Adrenal gland (tissue), 19 donors: ENCODE results near the gene TDRD10. TPM values are rescaled to one million over a fixed set of nuclear protein-coding genes. Genes with fewer than 3 reads are reported as not detected.

Experiments
- DNase-seq, 7 donors: peaks; one replicate each; pipeline ENCODE4 v3.0.0-alpha.2; 2019 to 2020
- H3K27ac ChIP-seq, 5 donors: fragments of 200-600 bp; sonication (generic) in 4 of 5; 1 replicate in 3 of 5; 2 replicates in 2 of 5; pipeline versions ENCODE4 v1.5.1 to v1.8.0; 2016 to 2020; ENCODE audit warnings: mild to moderate bottlenecking in 1 of 5
- H3K27me3 ChIP-seq: fragments of 200-600 bp; 2 replicates; pipeline ENCODE4 v1.8.0; 2021
- H3K36me3 ChIP-seq, 2 donors: fragments of 200-600 bp; replicated peaks in 1 of 2; 1 replicate in 1 of 2; 2 replicates in 1 of 2; pipeline versions ENCODE4 v1.5.1 to v1.8.0; 2018 to 2022
- H3K4me1 ChIP-seq, 2 donors: fragments of 200-600 bp; replicated peaks in 1 of 2; 1 replicate in 1 of 2; 2 replicates in 1 of 2; pipeline versions ENCODE4 v1.5.1 to v1.8.0; 2018 to 2021
- H3K4me3 ChIP-seq, 4 donors: fragments of 200-600 bp; sonication (generic) in 3 of 4; one replicate each; pipeline ENCODE4 v1.5.1; 2016 to 2018
- H3K9me3 ChIP-seq, 3 donors: fragments of 200-600 bp; sonication (generic) in 1 of 3; replicated peaks in 1 of 3; 1 replicate in 2 of 3; 2 replicates in 1 of 3; pipeline versions ENCODE4 v1.5.1 to v1.8.0; 2016 to 2021
- CTCF ChIP-seq, 6 experiments: fragments of 450-650 bp in 4 of 6; fragments of 200-600 bp in 2 of 6; sonication (generic) in 1 of 6; IDR thresholded peaks; 1 replicate in 5 of 6; 2 replicates in 1 of 6; pipeline versions ENCODE4 v1.5.1 to v1.8.0; 2016 to 2021; ENCODE audit warnings: antibody characterized with exemption in 6 of 6, mild to moderate bottlenecking in 2 of 6, moderate library complexity in 1 of 6
- POLR2A ChIP-seq, 2 donors: fragments of 450-650 bp; IDR thresholded peaks; one replicate each; pipeline ENCODE4 v1.6.1; 2017; ENCODE audit warnings: antibody characterized with exemption in 2 of 2, mild to moderate bottlenecking in 2 of 2, moderate library complexity in 1 of 2
- WGBS, 4 donors: extraction: QIAGEN DNeasy Blood & Tissue Kit in 2 of 4; methylation state at CpG; one replicate each; pipeline versions ENCODE4 v1.1.5 to v1.1.7; 2013 to 2017; 5-methylcytosine and 5-hydroxymethylcytosine counted together
- intact Hi-C, 2 donors: fragments of 100-400 bp; cut with DNase I; formaldehyde crosslinking; loops; one replicate each; pipeline versions ENCODE4 v1.14.1 to v1.15.0; 2022 to 2023
- long read RNA-seq, 10 donors: library from polyadenylated mRNA in 3 of 10; unstranded in 2 of 10; stranded (forward) in 1 of 10; transcript quantifications; one replicate each; pipeline ENCODE4 v2.0.0 and lab custom pipeline, GENCODE V29; 2021 to 2026
- polyA plus RNA-seq, 3 donors: library from polyadenylated mRNA; stranded (reverse); fragments of 200-250 nt in 2 of 3; fragments of 350-450 nt in 1 of 3; fragmentation: Illumina TruSeq in 1 of 3; extraction: RNeasy Lipid Tissue Mini Kit (QIAGEN cat#74804) in 1 of 3; gene quantifications; one replicate each; pipeline ENCODE4 v1.2.3, GENCODE V29; 2013 to 2014
- total RNA-seq, 9 donors: library from RNA; depleted of rRNA in 4 of 9; stranded (reverse); fragments of >200 nt in 4 of 9; fragments of 120-200 nt in 1 of 9; fragmentation: NEBNext Ultra II Directional in 1 of 9; extraction: Animal tissue kit (Norgen Biotek cat#: 25700) in 1 of 9; gene quantifications; one replicate each; pipeline versions ENCODE4 v1.1.0 to v1.2.4, GENCODE V29; 2013 to 2023
- donor health status: healthy with polysubstance abuse.
- donor health status: Bipolar disorder and iron deficiency.
- donor health status: DM: yes; HTN: yes; CAD: no.
- donor health status: DM: no; HTN: no; CAD: no.
- donor health status: DM: no; HTN: no; CAD: no.
- donor health status: DM: yes; HTN: yes; CAD: no.

The TDRD10 gene
- 1 to 10 TPM in 6 of 9 donors, under 1 TPM in 2, not detected in 1; 0.55 to 7.5 (median 2.6) TPM for total RNA-seq
- 10 to 100 TPM in 2 of 3 donors, 1 to 10 TPM in 1; 1.3 to 24.9 (median 22.8) TPM for polyA plus RNA-seq
- long read RNA-seq, donor 1: 0 reads
- long read RNA-seq, donor 2: 0 reads
- long read RNA-seq, donor 3: 0 reads
- long read RNA-seq, donor 4, partial matches to known transcripts: 0 of 2 reads
- long read RNA-seq, donor 4, other reads (novel, unspliced or antisense): 1 of 2 reads
- long read RNA-seq, donor 5, partial matches to known transcripts: 0 of 15 reads
- long read RNA-seq, donor 5, other reads (novel, unspliced or antisense): 12 of 15 reads
- long read RNA-seq, donor 6, partial matches to known transcripts: 0 of 1 reads
- long read RNA-seq, donor 6, other reads (novel, unspliced or antisense): 1 of 1 reads
- long read RNA-seq, donor 7: 0 reads
- long read RNA-seq, donor 8: 0 reads
- long read RNA-seq, donor 9: 0 reads
- long read RNA-seq, donor 10: 0 reads

GRCh38 chr1:154502066-154502743 lies at the start of gene TDRD10, which contains the start of gene SHE:
TSS of gene TDRD10 (plus strand) at chr1:154502219. CDS start at chr1:154506904, 4,685 bp downstream.
TSS of gene SHE (minus strand) at chr1:154502412. CDS start at chr1:154502026, 386 bp downstream.
- H3K27ac ChIP-seq: peak within 1 kb of the TSS in 3 of 5 donors; percentile 55 to 83 (median 75)
- intact Hi-C loops: no loop called here
- no peaks in the 10 kb centered on the region for H3K36me3 ChIP-seq
- no peak for TF ChIP-seq POLR2A (IDR thresholded peaks at IDR 0.05)
- TF ChIP-seq CTCF (IDR thresholded peaks at IDR 0.05): no peak
- DNase-seq: peak in 6 of 7 donors; percentile 20 to 57 (median 42)
- H3K27me3 ChIP-seq: no peaks in the 10 kb centered on the region
- H3K4me1 ChIP-seq: peaks cover 9 to 39% of the 10 kb centered on the region in 2 donors
- no peaks in the 10 kb centered on the region for H3K9me3 ChIP-seq
- H3K4me3 ChIP-seq: peak within 1 kb of the TSS in 2 of 4 donors; percentile 43 to 53
- WGBS, 4 donors: 1 to 3% (median 2%) methylated on average over 19 to 90 of the region's 90 CpGs

- intact Hi-C loops: no loop called here
- no peak overlapping the region for H3K4me3 ChIP-seq
- H3K4me1 ChIP-seq: no peaks in the 10 kb centered on the region
- H3K9me3 ChIP-seq: no peaks in the 10 kb centered on the region
- H3K36me3 ChIP-seq: peaks cover 0 to 48% of the 10 kb centered on the region in 2 donors
- DNase-seq: no peak
- TF ChIP-seq POLR2A (IDR thresholded peaks at IDR 0.05) (no peak), CTCF (IDR thresholded peaks at IDR 0.05) (no peak)
- H3K27ac ChIP-seq: peak overlapping the region in 1 of 5 donors; percentile 56
- H3K27me3 ChIP-seq: no peaks in the 10 kb centered on the region
- 83 to 97% (median 86%) methylated on average over 5 of the region's 5 CpGs for WGBS, 4 donors
Measured at GRCh38 chr1:154453161-154453560, 48.9 kb upstream of the TDRD10 start.

- Histone ChIP-seq H3K9me3 (no peaks in the 10 kb centered on the region), H3K4me1 (no peaks in the 10 kb centered on the region)
- 72 to 80% (median 74%) methylated on average over 5 of the region's 5 CpGs for WGBS, 4 donors
Measured at GRCh38 chr1:154453574-154454352, 48.3 kb upstream of the TDRD10 start.

More at GRCh38 chr1:154453574-154454352, 48.3 kb upstream of the TDRD10 start:
- Histone ChIP-seq H3K4me3 (no peak overlapping the region), H3K27me3 (no peaks in the 10 kb centered on the region), H3K36me3 (peaks cover 0 to 44% of the 10 kb centered on the region in 2 donors), H3K27ac (peak overlapping the region in 1 of 5 donors; percentile 56)
- intact Hi-C loops: no loop called here
- TF ChIP-seq POLR2A (IDR thresholded peaks at IDR 0.05) (no peak), CTCF (IDR thresholded peaks at IDR 0.05) (no peak)
- no peak for DNase-seq
